Stimulated activated naive CD8-positive, alpha-beta T cell treated with anti-CD3 and anti-CD28 coated beads, Interleukin-15, Interleukin-2, amounts not matched to agents 100 U/mL and 50 U/mL, for 24 hours (primary cell): ENCODE data around the gene MYH4.

Source experiments
- ATAC-seq: fragments of 150-1000 bp; cut with Tn5 transposase; one replicate; pipeline ENCODE4 v1.10.0; 2021
- DNase-seq: peaks from one replicate; pipeline ENCODE4 v3.0.0; 2021

Gene MYH4

GRCh38 chr17:10421900-10422542 lies 47.3 kb downstream of the MYH4 start, which contains the start of gene MYH8:
Gene MYH8, minus strand, starts transcription at chr17:10421950. Its CDS starts 1,723 bp downstream, at chr17:10420227.
- no peak for DNase-seq
- no peak for ATAC-seq

- ATAC-seq (no peak), DNase-seq (no peak)
Observed at GRCh38 chr17:10421211-10421610, 48.1 kb downstream of the MYH4 start.

- ATAC-seq (no peak), DNase-seq (no peak)
Observed at GRCh38 chr17:10420811-10421210, 48.5 kb downstream of the MYH4 start.

GRCh38 chr17:10417431-10417830 lies 51.9 kb downstream of the MYH4 start:
- no peak for ATAC-seq

GRCh38 chr17:10415161-10415560 lies 54.2 kb downstream of the MYH4 start:
- no peak for ATAC-seq
- DNase-seq, result no peak

More at GRCh38 chr17:10417431-10417830, 51.9 kb downstream of the MYH4 start:
- no peak for DNase-seq

GRCh38 chr17:10403589-10403988 lies 65.8 kb downstream of the MYH4 start:
- ATAC-seq, result no peak
- DNase-seq, result no peak

- ATAC-seq, result no peak
- no peak for DNase-seq
Observed at GRCh38 chr17:10398352-10398751, 71.0 kb downstream of the MYH4 start.

GRCh38 chr17:10396524-10397163 lies 72.7 kb downstream of the MYH4 start:
- ATAC-seq (no peak), DNase-seq (no peak)

- ATAC-seq (no peak), DNase-seq (no peak)
Observed at GRCh38 chr17:10394201-10394887, 75.0 kb downstream of the MYH4 start.
